Breast epithelium (tissue), 3 donors: Measurements from ENCODE around the gene LFNG.

Source experiments
- CTCF ChIP-seq, 3 donors: fragments of 450-650 bp; IDR thresholded peaks; one replicate each; pipeline ENCODE4 v1.5.1; 2016 to 2017; ENCODE audit warnings: antibody characterized with exemption in 3 of 3, mild to moderate bottlenecking in 3 of 3, moderate library complexity in 3 of 3
- POLR2A ChIP-seq: fragments of 450-650 bp; IDR thresholded peaks from one replicate; pipeline ENCODE4 v1.6.1; 2016; ENCODE audit warnings: antibody characterized with exemption, mild to moderate bottlenecking, moderate library complexity
- POLR2AphosphoS5 ChIP-seq, 3 donors: sonication (generic); formaldehyde crosslinking; IDR thresholded peaks; one replicate each; pipeline ENCODE4 v1.6.1; 2017; ENCODE audit warnings: antibody characterized with exemption in 3 of 3

DNA sequence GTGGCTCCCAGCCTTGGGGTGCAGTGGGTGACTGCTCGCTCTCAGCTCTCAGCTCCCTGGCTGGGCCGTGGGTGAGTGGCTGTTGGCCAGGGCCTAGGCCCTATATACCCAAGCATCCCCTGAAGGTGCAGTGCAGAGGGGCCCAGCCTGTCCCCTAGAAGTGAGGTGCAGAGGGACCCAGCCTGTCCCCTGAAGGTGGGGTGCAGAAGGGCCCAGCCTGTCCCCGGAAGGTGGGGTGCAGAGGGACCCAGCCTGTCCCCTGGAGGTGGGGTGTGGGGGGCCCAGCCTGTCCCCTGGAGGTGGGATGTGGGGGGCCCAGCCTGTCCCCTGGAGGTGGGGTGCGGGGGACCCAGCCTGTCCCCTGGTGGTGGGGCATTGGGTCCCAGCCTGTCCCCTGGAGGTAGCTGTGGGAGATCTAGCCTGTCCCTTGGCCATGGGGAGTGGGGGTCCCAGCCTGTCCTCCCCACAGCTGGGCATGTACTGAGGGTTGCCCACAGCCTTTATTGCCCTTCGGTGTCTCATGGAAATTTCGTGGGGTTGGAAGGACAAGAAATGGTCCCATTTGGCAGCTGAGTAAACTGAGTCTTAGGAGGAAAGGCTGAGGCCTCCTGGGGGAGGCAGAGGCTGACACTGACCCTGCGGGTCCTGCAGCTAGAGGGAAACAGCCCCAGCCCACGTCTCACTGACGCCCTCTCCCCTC lies 17.5 kb upstream of the LFNG start:
- no peak for TF ChIP-seq CTCF (IDR thresholded peaks at IDR 0.05)
- no peak for TF ChIP-seq POLR2A
- no peak for TF ChIP-seq POLR2AphosphoS5 (IDR thresholded peaks at IDR 0.05)
